DND-41 (cell line): ENCODE results near the gene PEAK1.

Source experiments
- EZH2 ChIP-seq: IDR thresholded peaks from 3 replicates; pipeline ENCODE4 v1.6.1; 2012; ENCODE audit warnings: borderline replicate concordance, low read depth, mild to moderate bottlenecking, moderate library complexity, low read length, inconsistent platforms; ENCODE audit not compliant: severe bottlenecking
- TF ChIP-seq, protein P1 (sequence below): IDR thresholded peaks from 2 replicates; pipeline ENCODE4 v1.5.1; 2012; ENCODE audit warnings: borderline replicate concordance, low read length, moderate library complexity, mild to moderate bottlenecking; ENCODE audit not compliant: poor library complexity, severe bottlenecking; ENCODE audit errors: extremely low read depth

GRCh38 chr15:77384589-77385359, 35.1 kb downstream of the PEAK1 start:
- TF ChIP-seq, protein P1, sequence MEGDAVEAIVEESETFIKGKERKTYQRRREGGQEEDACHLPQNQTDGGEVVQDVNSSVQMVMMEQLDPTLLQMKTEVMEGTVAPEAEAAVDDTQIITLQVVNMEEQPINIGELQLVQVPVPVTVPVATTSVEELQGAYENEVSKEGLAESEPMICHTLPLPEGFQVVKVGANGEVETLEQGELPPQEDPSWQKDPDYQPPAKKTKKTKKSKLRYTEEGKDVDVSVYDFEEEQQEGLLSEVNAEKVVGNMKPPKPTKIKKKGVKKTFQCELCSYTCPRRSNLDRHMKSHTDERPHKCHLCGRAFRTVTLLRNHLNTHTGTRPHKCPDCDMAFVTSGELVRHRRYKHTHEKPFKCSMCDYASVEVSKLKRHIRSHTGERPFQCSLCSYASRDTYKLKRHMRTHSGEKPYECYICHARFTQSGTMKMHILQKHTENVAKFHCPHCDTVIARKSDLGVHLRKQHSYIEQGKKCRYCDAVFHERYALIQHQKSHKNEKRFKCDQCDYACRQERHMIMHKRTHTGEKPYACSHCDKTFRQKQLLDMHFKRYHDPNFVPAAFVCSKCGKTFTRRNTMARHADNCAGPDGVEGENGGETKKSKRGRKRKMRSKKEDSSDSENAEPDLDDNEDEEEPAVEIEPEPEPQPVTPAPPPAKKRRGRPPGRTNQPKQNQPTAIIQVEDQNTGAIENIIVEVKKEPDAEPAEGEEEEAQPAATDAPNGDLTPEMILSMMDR = no peak
- no peak for TF ChIP-seq EZH2
